Measurements from ENCODE around the gene BST2.
A peak's percentile ranks its signal among the peaks of the same experiment; 100 is the strongest.
"Not testable (repeated sequence)": the region's sequence is repeated elsewhere in the genome, so short reads cannot be mapped to it uniquely, and the experiment has no call there.

Gene BST2

DNA sequence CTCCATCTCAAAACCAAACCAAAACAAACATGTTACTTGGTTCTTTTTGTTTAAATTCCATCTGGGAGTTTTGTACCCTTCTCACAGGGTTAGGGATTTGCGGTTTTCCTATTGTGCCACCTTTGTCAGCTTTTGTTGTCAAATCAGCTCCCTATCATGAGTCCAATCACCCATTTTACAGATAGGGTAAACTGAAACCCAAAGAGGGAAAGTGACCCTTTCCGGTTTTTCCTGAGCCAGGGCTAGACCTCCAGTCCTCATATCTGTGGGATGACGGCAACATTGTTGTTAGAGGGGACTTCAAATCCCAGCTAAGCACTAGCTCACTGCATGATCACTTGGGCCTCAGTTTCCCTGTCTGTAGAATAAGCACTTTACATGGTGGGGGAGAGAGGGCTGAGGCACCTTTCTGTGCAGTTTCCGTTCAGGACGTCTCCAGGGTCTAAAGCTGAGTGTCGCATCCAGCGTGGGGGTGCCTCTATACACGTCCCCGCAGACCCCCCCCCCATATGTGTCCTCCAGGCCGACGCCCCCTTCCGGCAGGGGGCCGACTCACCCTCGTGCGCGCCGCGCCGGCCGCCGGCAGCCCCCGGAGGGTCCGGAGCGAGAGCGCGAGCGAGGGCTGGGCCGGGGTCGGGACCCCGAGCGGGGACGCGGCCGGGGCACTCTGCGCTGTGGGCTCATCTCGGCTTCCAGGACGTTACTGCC, 15.3 kb downstream of the BST2 start:
- DNase-seq, result peak in 1 of 2 experiments; percentile 28

DNA sequence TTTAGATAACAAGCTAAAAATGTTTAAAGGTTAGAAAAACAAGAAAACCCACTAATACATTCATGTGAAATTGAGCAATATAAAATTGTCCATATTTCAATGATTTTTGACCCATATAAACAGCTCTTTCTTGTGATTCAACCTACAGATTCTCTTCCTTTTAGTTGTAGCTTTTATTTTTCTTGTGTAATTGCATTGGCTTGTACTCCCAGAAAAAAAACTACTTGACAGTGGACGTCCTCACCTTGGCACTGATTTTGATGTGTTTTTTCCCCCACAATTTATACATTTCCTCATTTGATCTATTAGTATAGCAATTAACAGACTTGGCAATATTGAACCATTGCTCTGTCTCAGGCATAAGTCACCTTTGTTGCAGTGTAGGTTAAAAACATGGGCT, 16.1 kb downstream of the BST2 start:
- DNase-seq, result no peak

DNA sequence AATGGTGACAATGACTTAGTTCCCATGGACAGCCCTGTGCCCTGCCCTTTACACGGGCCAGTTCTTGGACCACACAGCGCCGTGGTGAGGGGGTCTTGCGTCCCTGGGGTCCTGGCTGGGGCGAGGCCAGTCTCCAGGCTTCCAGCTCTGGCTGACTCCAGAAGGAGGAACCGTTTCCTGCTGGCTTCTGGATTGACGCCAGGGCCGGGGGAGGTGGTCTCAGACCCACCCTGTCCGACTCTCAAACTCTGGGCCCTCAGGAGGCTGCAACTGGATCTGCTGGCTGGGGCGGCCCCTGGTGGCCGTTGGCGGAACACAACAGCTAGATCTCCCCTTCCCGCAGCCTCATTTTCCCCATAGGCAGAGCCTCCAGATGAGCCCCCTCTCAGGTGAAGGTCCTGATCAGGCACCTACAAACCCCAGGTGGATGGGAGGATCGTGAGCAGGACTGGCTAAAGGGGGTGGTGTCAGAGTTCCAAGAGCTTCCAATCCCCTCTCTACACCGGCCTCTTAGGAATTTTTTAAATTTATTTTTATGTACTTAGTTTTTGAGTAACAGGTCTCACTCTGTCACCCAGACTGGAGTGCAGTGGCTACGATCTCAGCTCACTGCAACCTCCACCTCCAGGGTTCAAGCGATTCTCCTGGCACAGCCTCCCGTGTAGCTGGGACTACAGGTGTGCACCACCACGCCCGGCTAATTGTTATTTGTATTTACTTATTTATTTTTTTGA, 19.4 kb downstream of the BST2 start:
- peak; percentile 78 to 80 for DNase-seq

DNA sequence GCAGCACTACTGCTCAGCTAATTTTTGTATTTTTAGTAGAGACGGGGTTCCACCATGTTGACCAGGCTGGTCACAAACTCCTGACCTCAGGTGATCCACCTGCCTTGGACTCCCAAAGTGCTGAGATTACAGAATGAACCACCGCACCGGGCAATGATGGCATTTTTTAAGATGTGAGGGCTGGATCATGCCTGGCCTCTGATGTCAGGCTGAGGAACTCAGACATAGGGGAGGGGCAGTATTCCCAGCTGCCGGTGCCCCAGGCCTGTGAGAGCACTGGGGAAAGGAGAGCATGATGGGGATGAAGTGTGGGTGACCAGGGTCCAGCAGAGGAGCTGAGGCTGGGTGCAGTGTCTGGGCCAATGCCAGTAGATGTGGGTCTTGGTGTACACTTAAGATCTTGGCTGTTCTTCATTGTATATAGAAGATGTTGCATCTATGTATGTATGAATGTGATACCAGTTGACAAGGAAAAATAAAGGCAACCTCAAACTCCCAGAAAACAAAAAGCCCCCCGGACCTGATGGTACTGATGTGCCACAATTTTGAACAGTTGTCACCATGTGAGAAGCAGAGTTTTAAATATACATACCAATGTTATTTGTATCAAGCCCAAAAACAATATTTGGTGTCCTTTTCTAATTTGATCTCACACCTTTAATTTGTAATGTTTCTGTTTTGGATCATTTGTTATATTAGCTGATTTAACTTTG, 24.8 kb downstream of the BST2 start:
- no peak for DNase-seq

DNA sequence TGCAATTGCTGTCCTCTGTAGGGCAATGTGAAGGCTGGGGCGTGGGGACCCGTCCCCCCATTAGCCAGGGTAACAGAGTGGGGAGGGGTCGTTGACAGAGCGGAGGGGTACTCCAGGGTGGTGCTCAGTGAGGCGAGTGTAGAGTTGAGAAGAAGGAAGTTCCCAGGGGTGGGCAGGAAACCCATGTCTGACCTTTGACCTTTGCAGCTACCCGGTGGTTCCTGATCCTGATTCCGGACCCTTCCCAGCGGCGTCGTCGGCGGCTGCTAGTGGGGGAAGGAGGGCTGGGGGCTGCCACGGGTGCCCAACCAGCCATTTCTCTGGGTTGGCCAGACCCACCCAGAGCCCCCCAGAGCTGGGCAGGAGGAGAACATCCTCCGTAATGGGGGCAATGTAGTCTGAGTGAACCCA, 26.2 kb downstream of the BST2 start:
- no peak for DNase-seq

DNA sequence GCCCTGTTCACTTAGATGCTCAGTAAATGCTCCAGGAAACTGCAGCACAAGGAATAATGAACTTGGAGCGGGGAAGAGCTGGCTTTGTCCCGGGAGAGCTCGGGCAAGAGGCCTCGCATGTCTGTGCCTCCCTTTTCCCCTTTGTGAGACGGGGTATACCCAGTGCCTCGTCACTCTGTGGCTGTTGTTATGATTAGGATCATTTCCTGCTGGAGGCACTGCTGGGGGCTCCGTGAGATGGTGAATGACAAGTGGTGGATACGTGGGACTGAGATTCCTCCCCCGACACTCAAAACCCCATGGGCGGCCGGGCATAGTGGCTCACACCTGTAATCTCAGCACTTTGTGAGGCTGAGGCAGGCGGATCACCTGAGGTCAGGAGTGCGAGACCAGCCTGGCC, 27.2 kb downstream of the BST2 start:
- no peak for DNase-seq

DNA sequence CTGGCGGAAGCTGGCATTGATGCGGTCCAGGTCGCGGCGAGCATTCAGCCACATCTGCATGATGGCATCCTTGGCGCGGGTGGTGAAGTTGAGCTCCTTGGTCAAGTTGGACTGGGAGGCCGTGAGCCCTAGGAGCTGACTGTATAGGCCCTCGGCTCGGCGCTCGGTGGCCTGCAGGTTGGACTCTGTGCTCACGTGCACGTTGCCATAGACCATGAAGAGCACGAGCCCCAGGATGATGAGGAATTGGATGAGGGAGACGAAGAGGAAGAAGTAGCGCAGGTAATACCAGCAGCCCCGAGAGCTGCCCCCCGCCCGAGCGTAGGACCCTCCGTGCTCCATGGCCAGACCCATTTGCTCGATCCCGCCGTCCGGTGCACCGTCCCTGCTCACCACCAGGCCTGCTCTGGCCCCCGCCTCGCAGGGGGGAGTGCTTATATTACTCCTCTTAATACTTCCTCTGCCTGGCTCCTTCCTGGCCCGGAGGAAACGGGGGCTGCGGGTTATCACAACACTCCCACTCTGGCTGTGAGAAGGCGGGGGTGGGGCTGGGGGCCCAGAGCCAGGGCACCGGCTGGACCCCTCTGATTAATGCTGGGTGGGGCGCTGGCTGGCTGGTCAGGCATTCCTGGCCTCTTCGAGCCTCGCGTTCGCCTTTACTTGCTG, 28.4 kb downstream of the BST2 start, which contains the start of gene PLVAP:
Gene PLVAP, minus strand, starts transcription at position 408 of the 666 bp plus-strand sequence. Its CDS starts 54 bp downstream, at position 354.
- no peak for DNase-seq

DNA sequence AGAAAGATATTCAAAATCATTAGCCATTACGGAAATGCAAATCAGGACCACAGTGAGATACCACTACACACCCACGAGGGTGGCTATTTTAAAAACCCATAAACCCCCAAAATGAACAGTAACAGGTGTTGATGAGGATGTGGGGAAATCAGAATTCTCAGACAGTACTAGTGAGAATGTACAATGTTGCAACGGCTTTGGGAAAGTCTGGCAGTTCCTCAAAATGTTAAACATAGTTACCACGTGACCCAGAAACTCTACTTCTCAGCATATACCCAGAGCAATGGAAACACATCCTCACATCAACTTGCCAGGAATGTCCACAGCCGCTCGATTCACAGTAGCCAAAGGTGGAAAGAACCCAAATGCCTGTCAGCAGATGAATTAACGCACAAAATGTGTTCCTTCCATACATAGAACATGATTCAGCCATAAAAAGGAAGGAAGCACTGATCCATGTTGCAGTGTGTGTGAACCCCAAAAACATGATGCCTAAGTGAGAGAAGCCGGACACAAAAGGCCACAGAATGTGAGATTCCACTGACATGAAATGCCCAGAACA, 35.3 kb downstream of the BST2 start:
- no peak for DNase-seq

DNA sequence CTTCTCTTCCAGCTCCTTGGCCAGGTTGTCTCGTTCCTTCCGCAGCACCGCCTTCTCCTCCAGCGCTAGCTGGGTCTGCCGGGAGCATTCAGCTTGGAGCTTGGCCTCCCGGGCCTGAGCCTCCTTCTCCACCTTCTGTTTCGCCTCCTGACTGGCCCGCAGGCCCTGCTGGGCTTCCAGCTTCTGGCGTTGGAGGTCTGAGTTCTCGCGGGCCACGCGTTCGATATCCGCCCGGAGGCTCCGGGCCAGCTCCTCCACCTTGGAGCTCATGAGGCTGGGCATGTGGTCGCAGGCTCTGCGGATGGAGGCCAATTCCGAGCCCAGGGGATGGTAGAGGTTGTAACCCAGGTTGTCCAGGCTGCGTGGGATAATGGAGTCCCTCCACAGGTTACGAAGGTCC, 40.1 kb downstream of the BST2 start:
- DNase-seq, result no peak

DNA sequence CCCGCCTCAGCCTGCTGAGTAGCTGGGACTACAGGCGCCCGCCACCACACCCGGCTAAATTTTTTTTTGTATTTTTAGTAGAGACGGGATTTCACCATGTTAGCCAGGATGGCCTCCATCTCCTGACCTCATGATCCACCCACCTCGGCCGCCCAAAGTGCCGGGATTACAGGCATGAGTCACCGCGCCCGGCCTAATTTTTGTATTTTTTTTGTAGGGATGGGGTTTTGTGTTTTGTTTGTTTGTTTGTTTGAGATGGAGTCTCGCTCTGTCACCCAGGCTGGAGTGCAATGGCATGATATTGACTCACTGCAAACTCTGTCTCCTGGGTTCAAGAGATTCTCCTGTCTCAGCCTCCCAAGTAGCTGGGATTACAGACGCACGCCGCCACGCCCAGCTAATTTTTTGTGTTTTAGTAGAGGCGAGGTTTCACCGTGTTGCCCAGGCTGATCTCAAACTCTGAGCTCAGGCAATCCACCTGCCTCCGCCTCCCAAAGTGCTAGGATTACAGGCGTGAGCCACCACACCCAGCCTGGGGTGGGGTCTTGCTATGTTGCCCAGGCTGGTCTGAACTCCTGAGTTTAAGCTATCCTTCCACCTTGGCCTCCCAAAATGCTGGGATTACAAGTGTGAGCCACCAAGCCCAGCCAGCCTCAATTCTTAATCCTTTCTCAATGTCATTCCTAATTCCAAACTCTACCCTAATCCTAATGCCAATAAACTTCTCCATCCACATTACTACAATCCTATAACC, 41.4 kb downstream of the BST2 start:
- not testable (repeated sequence) for DNase-seq

DNA sequence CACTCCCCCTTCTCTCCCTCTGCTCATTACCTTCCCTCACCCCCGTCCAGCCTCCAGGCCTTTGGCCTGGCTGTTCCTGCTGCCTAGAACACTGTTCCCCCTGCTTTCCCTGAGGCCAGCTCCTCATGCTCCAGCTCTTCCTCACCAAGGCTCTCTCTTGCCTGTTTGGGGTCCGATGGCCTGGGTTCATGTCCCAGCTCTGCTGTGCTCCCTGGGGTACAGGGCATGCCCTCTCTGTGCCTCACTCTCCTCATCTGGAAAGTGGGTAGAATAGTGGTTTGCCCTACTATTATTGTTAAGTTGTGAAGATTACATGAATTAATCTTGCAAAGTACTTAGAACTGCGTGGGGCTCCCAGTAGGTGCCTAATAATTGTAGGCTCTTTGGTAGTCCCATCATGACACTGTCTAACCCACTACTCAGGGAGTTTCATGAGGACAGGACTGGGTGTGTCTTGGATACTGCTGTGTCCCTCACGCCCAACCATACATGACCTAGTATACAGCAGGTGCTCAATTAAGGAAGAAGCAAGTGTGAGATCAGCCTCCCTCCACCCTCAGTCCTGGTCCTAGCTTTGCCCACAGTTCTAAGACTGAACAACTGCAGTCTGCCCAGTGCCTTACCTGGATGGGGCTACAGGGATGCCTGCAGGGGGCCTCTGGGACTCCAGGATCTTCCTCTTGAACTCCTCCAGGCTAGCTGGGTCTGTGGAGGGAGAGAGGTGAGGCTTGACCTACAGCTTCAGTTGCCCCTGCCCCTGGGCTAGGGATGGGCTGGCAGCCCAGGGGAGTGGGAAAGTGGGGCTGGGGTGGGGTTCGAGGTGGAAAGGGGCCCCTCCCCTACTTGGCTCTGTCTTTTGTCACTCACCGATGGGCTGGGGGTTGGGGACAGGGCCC, 45.3 kb downstream of the BST2 start:
- DNase-seq, result no peak

DNA sequence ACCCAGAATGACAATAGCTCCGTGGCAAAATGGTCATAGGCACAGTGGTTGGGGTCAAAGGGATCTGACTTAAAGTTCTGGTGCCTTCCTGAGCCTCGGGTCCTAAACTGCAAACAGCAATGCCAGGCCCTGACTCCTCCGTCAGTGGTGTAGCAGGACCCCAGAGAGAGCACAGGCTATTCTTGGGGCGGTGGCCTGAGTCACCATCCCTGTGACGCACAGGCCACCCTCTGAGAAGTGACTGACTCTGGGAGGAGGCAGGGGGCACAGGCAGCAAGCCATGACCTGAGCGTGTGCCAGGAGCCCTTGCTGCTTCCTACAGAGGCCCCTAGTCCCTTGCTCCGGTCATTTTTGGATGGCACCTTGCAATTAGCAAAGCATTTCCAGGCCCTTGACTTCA, 47.0 kb downstream of the BST2 start:
- no peak for DNase-seq

DNA sequence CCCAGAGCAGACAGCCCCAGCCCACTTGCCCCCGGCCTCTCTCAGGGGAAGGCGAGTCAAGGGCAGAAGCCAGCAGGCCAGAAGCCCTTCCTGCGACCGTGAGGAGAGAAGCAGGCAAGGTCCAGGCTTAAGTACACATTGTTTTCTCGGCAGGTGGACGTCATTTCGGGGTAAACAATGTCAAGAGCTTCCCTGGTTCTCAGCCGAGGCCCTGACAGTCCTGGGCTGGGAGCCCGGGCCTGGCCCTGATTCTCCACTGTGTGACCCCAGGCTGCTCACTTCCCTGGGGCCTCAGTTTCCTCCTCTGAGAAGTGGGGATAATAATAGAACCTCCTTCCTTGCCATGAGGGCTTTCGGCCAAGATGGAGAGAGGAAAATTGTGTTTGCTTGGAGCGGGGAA, 47.7 kb downstream of the BST2 start:
- DNase-seq, result no peak

DNA sequence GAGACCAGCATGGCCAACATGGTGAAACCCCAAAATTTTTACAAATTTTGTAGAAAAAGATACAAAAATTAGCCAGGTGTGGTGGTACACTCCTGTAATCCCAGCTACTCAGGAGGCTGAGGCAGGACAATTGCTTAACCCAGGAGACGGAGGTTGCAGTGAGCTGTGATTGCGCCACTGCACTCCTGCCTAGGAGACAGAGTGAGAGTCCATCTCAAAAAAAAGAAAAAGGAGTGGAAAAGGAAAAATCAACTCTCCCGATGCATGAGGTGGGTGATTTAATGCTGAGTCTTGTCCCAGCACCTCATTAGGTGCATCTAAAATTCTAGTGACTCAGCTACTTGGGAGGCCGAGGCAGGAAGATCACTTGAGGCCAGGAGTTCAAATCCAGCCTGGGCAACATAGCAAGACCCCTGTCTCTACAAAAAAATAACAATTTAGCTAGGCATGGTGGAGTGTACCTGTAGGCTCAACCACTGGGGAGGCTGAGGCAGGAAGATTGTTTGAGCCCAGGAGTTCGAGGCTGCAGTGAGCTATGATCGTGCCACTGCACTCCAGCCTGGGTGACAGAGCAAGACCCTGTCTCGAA, 48.3 kb downstream of the BST2 start:
- DNase-seq, result no peak

DNA sequence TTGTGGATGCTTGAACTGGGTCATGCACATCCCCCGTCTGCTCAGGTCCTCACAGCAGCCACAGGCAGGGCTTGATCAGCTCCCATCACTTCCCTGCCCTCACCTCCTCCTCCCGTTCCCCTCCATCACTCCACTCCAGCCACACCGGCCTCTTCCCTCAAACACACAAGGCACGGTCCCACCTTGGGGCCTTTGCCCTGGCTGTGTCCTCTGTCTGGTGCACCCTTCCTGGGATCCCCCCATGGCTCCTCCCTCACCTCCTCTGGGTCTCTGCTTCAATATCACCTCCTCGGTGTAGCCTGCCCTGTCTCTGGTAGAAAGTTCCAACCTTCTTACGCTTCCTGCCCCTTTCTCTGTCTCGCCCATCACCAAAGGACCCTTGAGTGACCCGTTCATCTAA, 52.0 kb downstream of the BST2 start:
- no peak for DNase-seq
